Thyroid gland (tissue), 4 donors: ENCODE results near the gene ADGRE3. TPM values are rescaled to one million over a fixed set of nuclear protein-coding genes. Genes with fewer than 3 reads are reported as not detected.
"Not testable (repeated sequence)": the region's sequence is repeated elsewhere in the genome, so short reads cannot be mapped to it uniquely, and the experiment has no call there.

ENCODE experiments used
- DNase-seq, 2 donors: peaks; one replicate each; pipeline ENCODE4 v3.0.0-alpha.2; 2019
- H3K27ac ChIP-seq, 3 donors: fragments of 200-600 bp; sonication (generic); 1 replicate in 2 of 3; 2 replicates in 1 of 3; pipeline ENCODE4 v1.5.1; 2016 to 2019; ENCODE audit warnings: mild to moderate bottlenecking in 1 of 3, moderate library complexity in 1 of 3
- H3K27me3 ChIP-seq: fragments of 200-600 bp; sonication (generic); one replicate; pipeline ENCODE4 v1.5.1; 2019
- H3K36me3 ChIP-seq, 2 donors: fragments of 200-600 bp; sonication (generic); one replicate each; pipeline ENCODE4 v1.5.1; 2016 to 2019
- H3K4me1 ChIP-seq, 2 donors: fragments of 200-600 bp; sonication (generic); one replicate each; pipeline ENCODE4 v1.5.1; 2017 to 2019
- H3K4me3 ChIP-seq, 3 donors: fragments of 200-600 bp; sonication (generic); replicated peaks in 1 of 3; 1 replicate in 2 of 3; 2 replicates in 1 of 3; pipeline ENCODE4 v1.5.1; 2016; ENCODE audit warnings: mild to moderate bottlenecking in 1 of 3
- H3K9me3 ChIP-seq: fragments of 200-600 bp; sonication (generic); one replicate; pipeline ENCODE4 v1.5.1; 2017
- POLR2A ChIP-seq, 2 donors: fragments of 450-650 bp; IDR thresholded peaks; one replicate each; pipeline ENCODE4 v1.6.1; 2017; ENCODE audit warnings: antibody characterized with exemption in 2 of 2, mild to moderate bottlenecking in 2 of 2, moderate library complexity in 1 of 2
- WGBS, 2 donors: methylation state at CpG; one replicate each; pipeline ENCODE4 v1.1.5; 2017; 5-methylcytosine and 5-hydroxymethylcytosine counted together
- intact Hi-C: fragments of 100-400 bp; cut with DNase I; formaldehyde crosslinking; loops from one replicate; pipeline ENCODE4 v1.15.1; 2023
- total RNA-seq, 4 donors: library from RNA; depleted of rRNA; stranded (reverse); fragments of >200 nt; gene quantifications; one replicate each; pipeline ENCODE4 v1.2.3, GENCODE V29; 2016
- TF ChIP-seq, protein P1 (sequence below), 6 experiments: fragments of 200-600 bp in 3 of 6; fragments of 450-650 bp in 3 of 6; sonication (generic) in 3 of 6; IDR thresholded peaks; one replicate each; pipeline ENCODE4 v1.5.1; 2016 to 2019; ENCODE audit warnings: antibody characterized with exemption in 6 of 6, mild to moderate bottlenecking in 2 of 6, inconsistent platforms in 1 of 6, moderate library complexity in 1 of 6

Gene ADGRE3
- total RNA-seq, 4 donors from 2014 or later = 0.24 TPM; not detected in 3

DNA sequence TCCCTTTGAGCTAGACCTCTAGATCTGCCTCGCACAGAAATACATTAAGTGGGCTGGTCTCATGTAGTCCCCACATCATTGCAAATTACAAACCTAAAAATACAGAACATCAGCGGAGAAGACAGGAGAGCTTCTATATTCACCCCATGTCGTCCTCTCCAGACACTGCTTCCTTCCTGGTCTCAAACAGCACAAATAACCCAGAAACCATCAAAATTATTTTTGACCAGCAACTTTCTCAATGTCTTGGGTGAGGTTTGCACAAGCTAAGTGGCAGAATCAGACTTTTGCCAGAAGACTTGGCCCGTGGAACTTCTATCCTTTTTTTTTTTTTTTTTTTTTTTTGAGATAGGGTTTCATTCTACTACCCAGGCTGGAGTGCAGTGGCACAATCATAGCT, 63.6 kb downstream of the ADGRE3 start:
- no peaks in the 10 kb centered on the region for H3K4me1 ChIP-seq
- no peaks in the 10 kb centered on the region for H3K27me3 ChIP-seq
- H3K4me3 ChIP-seq = no peak overlapping the region
- TF ChIP-seq POLR2A (IDR thresholded peaks at IDR 0.05) = no peak
- TF ChIP-seq, protein P1, sequence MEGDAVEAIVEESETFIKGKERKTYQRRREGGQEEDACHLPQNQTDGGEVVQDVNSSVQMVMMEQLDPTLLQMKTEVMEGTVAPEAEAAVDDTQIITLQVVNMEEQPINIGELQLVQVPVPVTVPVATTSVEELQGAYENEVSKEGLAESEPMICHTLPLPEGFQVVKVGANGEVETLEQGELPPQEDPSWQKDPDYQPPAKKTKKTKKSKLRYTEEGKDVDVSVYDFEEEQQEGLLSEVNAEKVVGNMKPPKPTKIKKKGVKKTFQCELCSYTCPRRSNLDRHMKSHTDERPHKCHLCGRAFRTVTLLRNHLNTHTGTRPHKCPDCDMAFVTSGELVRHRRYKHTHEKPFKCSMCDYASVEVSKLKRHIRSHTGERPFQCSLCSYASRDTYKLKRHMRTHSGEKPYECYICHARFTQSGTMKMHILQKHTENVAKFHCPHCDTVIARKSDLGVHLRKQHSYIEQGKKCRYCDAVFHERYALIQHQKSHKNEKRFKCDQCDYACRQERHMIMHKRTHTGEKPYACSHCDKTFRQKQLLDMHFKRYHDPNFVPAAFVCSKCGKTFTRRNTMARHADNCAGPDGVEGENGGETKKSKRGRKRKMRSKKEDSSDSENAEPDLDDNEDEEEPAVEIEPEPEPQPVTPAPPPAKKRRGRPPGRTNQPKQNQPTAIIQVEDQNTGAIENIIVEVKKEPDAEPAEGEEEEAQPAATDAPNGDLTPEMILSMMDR (IDR thresholded peaks at IDR 0.05) = no peak
- DNase-seq = no peak
- H3K36me3 ChIP-seq = no peaks in the 10 kb centered on the region
- no peak overlapping the region for H3K27ac ChIP-seq
- no peaks in the 10 kb centered on the region for H3K9me3 ChIP-seq
- 62% methylated on average over 4 of the region's 4 CpGs for WGBS, 2 donors
- intact Hi-C loops = no loop called here

DNA sequence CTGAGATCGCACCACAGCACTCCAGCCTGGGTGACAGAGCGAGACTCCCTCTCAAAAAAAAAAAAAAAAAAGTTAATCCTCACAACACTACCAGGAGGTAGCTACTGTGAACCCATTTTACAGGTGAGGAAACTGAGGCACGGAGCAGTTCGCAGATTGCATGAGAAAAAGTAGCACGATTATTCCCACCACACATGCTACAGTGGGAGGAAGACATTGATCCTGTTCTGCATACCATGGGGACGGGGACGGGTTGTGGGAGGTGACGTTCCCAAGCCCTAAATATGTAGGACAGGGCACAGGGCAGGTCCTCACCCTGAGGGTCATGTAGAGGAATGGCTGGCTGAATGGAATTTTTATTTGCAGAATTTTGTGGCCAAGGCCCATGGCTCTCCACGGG, 68.0 kb downstream of the ADGRE3 start:
- WGBS, 2 donors = 74 to 78% methylated on average over 9 of the region's 9 CpGs

DNA sequence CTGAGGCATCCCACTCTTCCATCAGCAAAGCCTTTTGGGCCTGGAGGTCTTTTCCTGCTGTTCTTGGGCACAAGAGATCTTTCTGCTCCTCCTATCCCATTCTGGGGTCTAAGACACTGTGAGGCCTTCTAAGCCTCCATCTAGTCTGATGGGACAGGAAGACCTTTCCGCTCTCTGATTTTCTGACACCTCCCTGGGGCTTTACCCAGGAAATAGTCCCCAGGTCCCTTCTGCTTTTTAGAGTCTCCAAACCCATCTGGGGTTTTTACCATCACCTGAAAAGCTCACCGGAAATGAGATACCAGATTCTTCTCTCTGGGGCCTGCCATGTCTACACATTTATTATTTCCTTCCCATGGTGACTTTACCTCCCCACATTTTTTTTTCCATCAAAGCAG, 70.7 kb downstream of the ADGRE3 start:
- Histone ChIP-seq H3K4me3 (no peak overlapping the region), H3K36me3 (no peaks in the 10 kb centered on the region), H3K27me3 (no peaks in the 10 kb centered on the region), H3K4me1 (no peaks in the 10 kb centered on the region), H3K27ac (no peak overlapping the region), H3K9me3 (no peaks in the 10 kb centered on the region)
- 83 to 89% methylated on average over 2 of the region's 2 CpGs for WGBS, 2 donors
- no peak for DNase-seq
- intact Hi-C loops = no loop called here
- TF ChIP-seq, protein P1 (IDR thresholded peaks at IDR 0.05) = no peak
- no peak for TF ChIP-seq POLR2A (IDR thresholded peaks at IDR 0.05)

More for the DNA sequence above, 68.0 kb downstream of the ADGRE3 start:
- no peaks in the 10 kb centered on the region for H3K4me1 ChIP-seq
- no peak overlapping the region for H3K4me3 ChIP-seq
- intact Hi-C loops = no loop called here
- no peak for DNase-seq
- H3K9me3 ChIP-seq = no peaks in the 10 kb centered on the region
- no peaks in the 10 kb centered on the region for H3K36me3 ChIP-seq
- no peak overlapping the region for H3K27ac ChIP-seq
- no peaks in the 10 kb centered on the region for H3K27me3 ChIP-seq
- TF ChIP-seq POLR2A (IDR thresholded peaks at IDR 0.05) = no peak
- TF ChIP-seq, protein P1 (IDR thresholded peaks at IDR 0.05) = no peak

DNA sequence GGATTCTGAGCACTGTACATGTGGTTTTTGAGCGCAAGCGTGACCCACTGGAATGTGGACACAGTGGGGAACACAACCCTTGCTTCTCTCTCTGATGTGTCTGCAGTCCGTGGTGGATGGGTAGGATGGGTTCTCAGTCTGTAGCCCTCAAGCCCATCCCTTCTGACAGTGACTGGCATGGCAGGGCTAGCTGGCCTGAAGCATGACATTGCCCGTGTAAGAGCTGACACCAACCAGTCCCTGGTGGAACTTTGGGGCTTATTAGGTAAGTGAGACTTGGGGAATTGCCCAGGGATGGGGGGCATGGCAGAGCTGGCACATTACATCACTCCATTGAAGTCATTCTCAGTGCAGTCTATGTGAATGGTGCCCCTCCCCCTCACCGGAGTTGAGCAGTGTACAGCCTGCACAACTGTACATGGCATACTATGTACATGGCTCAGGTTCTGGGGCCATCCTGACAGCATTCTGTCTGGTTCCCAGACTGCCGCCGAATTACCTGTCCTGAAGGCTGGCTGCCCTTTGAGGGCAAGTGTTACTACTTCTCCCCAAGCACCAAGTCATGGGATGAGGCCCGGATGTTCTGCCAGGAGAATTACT, 75.0 kb downstream of the ADGRE3 start:
- intact Hi-C loops = no loop called here
- H3K36me3 ChIP-seq = no peaks in the 10 kb centered on the region
- H3K4me1 ChIP-seq = no peaks in the 10 kb centered on the region
- no peaks in the 10 kb centered on the region for H3K9me3 ChIP-seq
- no peak overlapping the region for H3K4me3 ChIP-seq
- H3K27ac ChIP-seq = no peak overlapping the region
- no peak for DNase-seq
- TF ChIP-seq POLR2A (IDR thresholded peaks at IDR 0.05) = no peak
- TF ChIP-seq, protein P1 (IDR thresholded peaks at IDR 0.05) = no peak
- 84 to 91% methylated on average over 8 of the region's 8 CpGs for WGBS, 2 donors
- H3K27me3 ChIP-seq = no peaks in the 10 kb centered on the region

DNA sequence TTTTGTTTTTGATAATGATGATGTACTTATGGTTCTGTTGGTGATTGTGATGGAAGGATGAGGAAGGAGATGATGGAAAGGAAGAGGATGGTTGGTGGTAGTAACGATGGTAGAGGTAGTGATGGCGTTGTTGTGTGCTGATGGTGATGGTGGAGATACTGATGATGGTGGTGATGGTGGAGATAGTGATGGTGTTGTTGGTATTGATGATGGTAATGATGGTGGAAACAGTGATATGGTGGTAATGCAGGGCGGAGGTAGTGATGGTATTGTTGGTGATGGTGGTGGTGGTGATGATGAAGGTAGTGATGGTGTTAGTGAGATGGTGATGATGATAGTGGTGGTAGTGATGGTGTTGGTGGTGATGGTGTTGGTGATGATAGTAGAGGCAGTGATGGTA, 79.1 kb downstream of the ADGRE3 start:
- DNase-seq = no peak
- H3K9me3 ChIP-seq = no peaks in the 10 kb centered on the region
- intact Hi-C loops = no loop called here
- no peak for TF ChIP-seq POLR2A (IDR thresholded peaks at IDR 0.05)
- TF ChIP-seq, protein P1 (IDR thresholded peaks at IDR 0.05) = no peak
- no peaks in the 10 kb centered on the region for H3K4me1 ChIP-seq
- no peak overlapping the region for H3K27ac ChIP-seq
- 87 to 88% methylated on average over 3 of the region's 3 CpGs for WGBS, 2 donors
- H3K36me3 ChIP-seq = no peaks in the 10 kb centered on the region
- no peak overlapping the region for H3K4me3 ChIP-seq
- no peaks in the 10 kb centered on the region for H3K27me3 ChIP-seq

DNA sequence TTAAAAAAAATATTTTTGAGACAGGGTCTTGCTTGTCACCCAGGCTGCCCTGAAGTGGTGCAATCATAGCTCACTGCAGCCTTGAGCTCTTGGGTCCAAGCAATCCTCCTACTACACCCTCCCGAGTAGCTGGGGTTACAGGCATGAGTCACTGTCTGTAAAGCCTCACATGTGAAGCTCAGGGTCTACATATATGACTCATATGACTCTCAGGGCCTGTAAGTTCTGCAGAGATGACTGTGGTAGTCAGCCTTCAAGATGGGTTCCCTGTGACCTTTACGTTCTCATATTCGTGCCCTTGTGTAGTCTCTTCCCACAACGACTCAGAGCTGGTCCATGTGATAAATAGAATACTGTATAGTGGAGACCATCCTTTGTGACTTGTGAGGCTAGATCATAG, 85.2 kb downstream of the ADGRE3 start:
- WGBS, 2 donors = 83% methylated on average over 3 of the region's 4 CpGs; no CpG with 5 or more reads in 1 of the 2 donors
- intact Hi-C loops, H3K4me1 ChIP-seq, H3K9me3 ChIP-seq, H3K27ac ChIP-seq, H3K36me3 ChIP-seq, DNase-seq, H3K4me3 ChIP-seq, H3K27me3 ChIP-seq: not testable (repeated sequence)

DNA sequence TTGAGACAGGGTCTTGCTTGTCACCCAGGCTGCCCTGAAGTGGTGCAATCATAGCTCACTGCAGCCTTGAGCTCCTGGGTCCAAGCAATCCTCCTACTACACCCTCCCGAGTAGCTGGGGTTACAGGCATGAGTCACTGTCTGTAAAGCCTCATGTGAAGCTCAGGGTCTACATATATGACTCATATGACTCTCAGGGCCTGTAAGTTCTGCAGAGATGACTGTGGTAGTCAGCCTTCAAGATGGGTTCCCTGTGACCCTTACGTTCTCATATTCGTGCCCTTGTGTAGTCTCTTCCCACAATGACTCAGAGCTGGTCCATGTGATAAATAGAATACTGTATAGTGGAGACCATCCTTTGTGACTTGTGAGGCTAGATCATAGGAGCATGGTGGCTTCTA, 89.5 kb downstream of the ADGRE3 start:
- 78 to 81% methylated on average over 1 to 3 of the region's 3 CpGs for WGBS, 2 donors

DNA sequence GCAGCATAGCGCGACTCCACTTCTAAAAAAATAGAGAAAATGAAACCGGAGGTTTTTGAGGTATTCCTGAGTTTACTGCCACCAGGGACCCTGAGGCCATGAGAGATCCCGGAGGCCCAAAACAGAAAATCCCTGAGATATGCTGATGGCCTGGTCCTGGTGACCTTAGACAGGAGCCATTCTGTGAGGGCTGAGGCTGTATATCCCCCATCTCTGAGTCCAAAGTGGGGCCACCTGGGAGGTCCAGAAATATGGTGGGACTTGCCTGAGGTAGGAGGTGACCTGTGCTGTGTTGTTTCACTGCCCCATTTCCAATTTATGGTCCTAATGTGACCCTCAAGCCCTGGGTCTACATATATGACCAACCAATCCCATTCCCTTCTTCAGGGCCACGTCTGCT, 90.3 kb downstream of the ADGRE3 start:
- WGBS, 2 donors = 75 to 79% methylated on average over 4 to 5 of the region's 5 CpGs
- H3K36me3 ChIP-seq, H3K27ac ChIP-seq, H3K27me3 ChIP-seq, H3K9me3 ChIP-seq, intact Hi-C loops, DNase-seq, H3K4me3 ChIP-seq, H3K4me1 ChIP-seq: not testable (repeated sequence)

More for the DNA sequence above, 89.5 kb downstream of the ADGRE3 start:
- H3K27ac ChIP-seq, H3K9me3 ChIP-seq, H3K27me3 ChIP-seq, H3K4me3 ChIP-seq, H3K36me3 ChIP-seq, H3K4me1 ChIP-seq, intact Hi-C loops, DNase-seq: not testable (repeated sequence)
